Right ventricle myocardium inferior (tissue), 1 donor: ENCODE data around the gene HGF. TPM values are rescaled to one million over a fixed set of nuclear protein-coding genes. Genes with fewer than 3 reads are reported as not detected.
"Not testable (repeated sequence)": the region's sequence is repeated elsewhere in the genome, so short reads cannot be mapped to it uniquely, and the experiment has no call there.

ENCODE experiments used
- ATAC-seq: fragments of 200-7000 bp; cut with Tn5 transposase; one replicate; pipeline ENCODE4 v1.9.1; 2020; ENCODE audit warnings: mild to moderate bottlenecking, moderate library complexity
- DNase-seq: peaks from one replicate; pipeline ENCODE4 v3.0.0; 2021; ENCODE audit errors: missing footprints
- intact Hi-C: fragments of 100-400 bp; cut with DNase I; formaldehyde crosslinking; loops from one replicate; pipeline ENCODE4 v1.11.0; 2022
- long read RNA-seq: library from polyadenylated mRNA; unstranded; transcript quantifications from one replicate; pipeline ENCODE4 v2.0.0, GENCODE V29; 2021
- total RNA-seq: library from RNA; stranded (reverse); fragmentation: NEBNext Ultra II Directional; extraction: Animal tissue kit (Norgen Biotek cat#: 25700); gene quantifications from one replicate; pipeline ENCODE4 v1.2.1, GENCODE V29; 2021
- donor health status: DM: no; HTN: yes; CAD: no; lungs with severe emphysema.

The HGF gene
- 3.1 TPM for total RNA-seq
- long read RNA-seq, partial matches to known transcripts, result 0 of 1 reads
- long read RNA-seq, other reads (novel, unspliced or antisense), result 1 of 1 reads

- ATAC-seq (peak; percentile 87), DNase-seq (peak; percentile 75)
- intact Hi-C loops, result no loop called here
Observed at GRCh38 chr7:81769891-81770727, at the start of gene HGF. HGF (minus strand) TSS chr7:81770047; CDS start chr7:81769971, 76 bp downstream.

GRCh38 chr7:81816312-81816711 is 46.5 kb upstream of the HGF start:
- no peak for ATAC-seq

GRCh38 chr7:81812866-81813476 is 43.1 kb upstream of the HGF start:
- ATAC-seq, intact Hi-C loops, DNase-seq: not testable (repeated sequence)

More at GRCh38 chr7:81816312-81816711, 46.5 kb upstream of the HGF start:
- intact Hi-C loops, result no loop called here
- DNase-seq, result no peak

- intact Hi-C loops, result no loop called here
- DNase-seq, result no peak
- no peak for ATAC-seq
Observed at GRCh38 chr7:81811956-81812865, 42.4 kb upstream of the HGF start.

GRCh38 chr7:81810476-81811155 is 40.8 kb upstream of the HGF start:
- intact Hi-C loops, result no loop called here
- ATAC-seq, result peak; percentile 63

GRCh38 chr7:81808310-81808709 is 38.5 kb upstream of the HGF start:
- DNase-seq, intact Hi-C loops, ATAC-seq: not testable (repeated sequence)

More at GRCh38 chr7:81810476-81811155, 40.8 kb upstream of the HGF start:
- DNase-seq, result no peak

GRCh38 chr7:81803267-81803666 is 33.4 kb upstream of the HGF start:
- ATAC-seq (no peak), DNase-seq (no peak)
- intact Hi-C loops, result no loop called here

GRCh38 chr7:81802251-81802650 is 32.4 kb upstream of the HGF start:
- no peak for DNase-seq
- no peak for ATAC-seq
- intact Hi-C loops, result no loop called here

- DNase-seq, result no peak
- intact Hi-C loops, result no loop called here
- ATAC-seq, result peak; percentile 77
Observed at GRCh38 chr7:81801532-81801931, 31.7 kb upstream of the HGF start.

- ATAC-seq (no peak), DNase-seq (no peak)
- intact Hi-C loops, result no loop called here
Observed at GRCh38 chr7:81791568-81792518, 22.0 kb upstream of the HGF start.

GRCh38 chr7:81790686-81791085 is 20.8 kb upstream of the HGF start:
- no peak for DNase-seq
- no peak for ATAC-seq
- intact Hi-C loops, result no loop called here

- intact Hi-C loops, result no loop called here
- no peak for DNase-seq
- ATAC-seq, result no peak
Observed at GRCh38 chr7:81790120-81790500, 20.3 kb upstream of the HGF start.

- no peak for DNase-seq
- intact Hi-C loops, result no loop called here
- no peak for ATAC-seq
Observed at GRCh38 chr7:81789406-81790119, 19.7 kb upstream of the HGF start.

GRCh38 chr7:81788246-81788645 is 18.4 kb upstream of the HGF start:
- intact Hi-C loops, result no loop called here
- DNase-seq (no peak), ATAC-seq (no peak)

- intact Hi-C loops, result no loop called here
- no peak for ATAC-seq
Observed at GRCh38 chr7:81783818-81784217, 14.0 kb upstream of the HGF start.

GRCh38 chr7:81780914-81781693 is 11.3 kb upstream of the HGF start:
- intact Hi-C loops, result no loop called here
- DNase-seq (no peak), ATAC-seq (no peak)

More at GRCh38 chr7:81783818-81784217, 14.0 kb upstream of the HGF start:
- DNase-seq, result no peak
